HG02759 (cell line): ENCODE measurements around the gene PPP1CB.

Experiments
- ATAC-seq: cut with Tn5 transposase; IDR thresholded peaks from one replicate; pipeline ENCODE4 v1.9.1; 2021; ENCODE audit warnings: mild to moderate bottlenecking, moderate library complexity; ENCODE audit not compliant: unreplicated experiment

PPP1CB gene

DNA sequence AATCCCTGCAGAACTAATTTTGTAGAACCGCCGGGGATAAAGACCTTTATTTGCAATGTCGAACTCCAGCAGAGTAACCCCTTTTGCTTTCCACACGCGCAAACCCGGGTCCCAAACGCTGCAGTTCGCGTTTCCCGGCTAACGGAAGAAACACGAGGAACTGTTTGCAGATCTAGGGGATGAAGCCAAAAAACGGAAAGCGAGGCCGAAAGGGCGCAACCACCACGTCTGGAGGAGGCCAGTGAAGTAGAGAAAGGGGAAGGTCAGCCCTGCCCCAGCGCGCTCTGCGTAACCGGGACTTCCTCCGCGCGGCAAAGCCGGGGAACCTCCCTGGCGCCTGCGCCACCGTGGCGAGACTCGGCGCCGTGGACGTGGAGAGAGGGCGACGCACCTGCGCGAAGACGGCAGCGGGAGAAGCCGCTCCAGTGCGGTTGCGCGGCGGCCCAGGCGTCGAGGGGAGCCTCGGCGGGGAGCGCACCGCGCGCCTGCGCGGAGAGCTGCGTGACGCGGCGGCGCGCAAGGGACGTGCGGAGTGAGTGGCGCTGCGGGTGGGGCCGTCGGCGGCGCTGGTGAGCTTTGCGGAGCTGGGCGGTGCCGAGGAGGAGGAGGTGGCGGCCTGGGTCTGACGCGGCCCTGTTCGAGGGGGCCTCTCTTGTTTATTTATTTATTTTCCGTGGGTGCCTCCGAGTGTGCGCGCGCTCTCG lies at the start of gene PPP1CB:
Gene PPP1CB, plus strand, starts transcription at position 579 of the 704 bp plus-strand sequence. CDS start 295 bp downstream, outside the sequence.
- ATAC-seq: peak; percentile 89

GRCh38 chr2:28702415-28702861 lies 49.2 kb upstream of the PPP1CB start:
- no peak for ATAC-seq

- ATAC-seq: no peak
These were observed 48.8 kb upstream of the PPP1CB start for GRCh38 chr2:28702878-28703277.

DNA sequence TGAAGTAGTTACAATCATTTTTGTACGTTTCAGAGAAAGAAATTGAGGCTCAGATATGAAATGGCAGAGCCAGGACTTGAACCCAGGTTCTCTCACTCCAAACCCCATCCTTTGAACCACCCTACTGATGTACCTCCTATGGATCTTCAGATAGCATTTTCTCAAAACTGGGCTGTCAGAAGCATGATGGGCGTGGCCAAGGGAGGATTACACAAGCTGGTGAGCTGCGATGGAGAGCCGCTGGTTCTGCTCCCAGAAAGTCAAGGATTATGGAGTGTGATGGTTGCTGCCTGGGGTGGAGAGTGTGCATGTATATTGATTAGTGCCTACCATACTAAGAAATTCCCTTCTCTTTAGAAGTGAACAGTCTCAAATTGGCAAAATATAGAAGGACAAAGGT lies 47.0 kb upstream of the PPP1CB start:
- ATAC-seq: no peak

DNA sequence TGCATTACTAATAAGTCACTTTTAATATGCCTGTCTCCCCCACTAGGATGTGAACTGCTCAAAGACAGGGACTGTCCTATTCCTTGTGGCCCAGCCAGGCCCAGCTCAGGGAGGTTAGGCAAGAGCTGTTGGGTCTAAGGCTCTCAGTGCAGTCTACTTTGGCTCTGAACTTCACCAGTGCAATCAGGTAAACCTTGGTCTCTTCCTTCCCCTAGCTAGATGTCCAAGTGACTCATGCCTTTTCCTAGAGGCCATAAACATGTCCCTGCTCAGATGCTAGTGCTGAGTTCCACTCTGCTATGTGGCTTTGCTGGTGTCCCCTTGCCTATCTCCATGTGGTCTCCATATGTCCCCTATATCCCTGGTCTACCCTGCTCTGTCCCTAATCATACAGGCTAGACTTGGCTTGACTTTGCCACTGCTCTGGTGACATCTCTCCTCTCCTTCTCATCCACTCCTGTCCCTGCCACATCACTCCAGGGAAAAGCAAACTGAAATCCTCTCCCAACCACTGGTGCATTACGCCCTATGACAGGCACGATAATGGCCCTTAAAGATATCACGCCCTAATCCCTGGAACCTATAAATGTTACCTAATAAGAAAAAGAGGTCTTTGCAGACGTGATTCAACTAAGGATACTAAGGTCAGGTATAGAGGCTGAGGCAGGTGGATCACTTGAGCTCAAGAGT lies 45.7 kb upstream of the PPP1CB start:
- no peak for ATAC-seq

GRCh38 chr2:28707592-28707991 lies 44.0 kb upstream of the PPP1CB start:
- ATAC-seq: no peak

- no peak for ATAC-seq
These were observed 42.5 kb upstream of the PPP1CB start for GRCh38 chr2:28709101-28709500.

DNA sequence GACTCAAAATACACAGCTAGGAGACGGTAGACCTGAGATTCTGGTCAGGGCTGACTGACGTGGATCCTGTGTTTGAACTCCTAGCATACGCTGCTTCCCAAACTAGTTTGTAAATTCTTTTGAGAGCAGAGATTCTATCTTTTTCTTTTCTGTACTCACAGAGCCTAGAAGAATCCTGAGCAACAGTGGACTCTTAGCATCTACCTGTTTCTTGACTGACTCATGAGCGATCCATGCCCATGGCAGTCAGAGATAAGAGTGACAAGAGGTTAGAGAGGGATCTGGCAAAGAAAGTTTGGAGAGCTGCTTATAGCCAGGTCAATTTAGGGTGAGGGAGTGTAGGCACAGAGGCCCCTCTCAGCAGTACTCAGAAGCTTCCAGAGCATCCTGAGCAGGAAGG lies 41.1 kb upstream of the PPP1CB start:
- no peak for ATAC-seq

DNA sequence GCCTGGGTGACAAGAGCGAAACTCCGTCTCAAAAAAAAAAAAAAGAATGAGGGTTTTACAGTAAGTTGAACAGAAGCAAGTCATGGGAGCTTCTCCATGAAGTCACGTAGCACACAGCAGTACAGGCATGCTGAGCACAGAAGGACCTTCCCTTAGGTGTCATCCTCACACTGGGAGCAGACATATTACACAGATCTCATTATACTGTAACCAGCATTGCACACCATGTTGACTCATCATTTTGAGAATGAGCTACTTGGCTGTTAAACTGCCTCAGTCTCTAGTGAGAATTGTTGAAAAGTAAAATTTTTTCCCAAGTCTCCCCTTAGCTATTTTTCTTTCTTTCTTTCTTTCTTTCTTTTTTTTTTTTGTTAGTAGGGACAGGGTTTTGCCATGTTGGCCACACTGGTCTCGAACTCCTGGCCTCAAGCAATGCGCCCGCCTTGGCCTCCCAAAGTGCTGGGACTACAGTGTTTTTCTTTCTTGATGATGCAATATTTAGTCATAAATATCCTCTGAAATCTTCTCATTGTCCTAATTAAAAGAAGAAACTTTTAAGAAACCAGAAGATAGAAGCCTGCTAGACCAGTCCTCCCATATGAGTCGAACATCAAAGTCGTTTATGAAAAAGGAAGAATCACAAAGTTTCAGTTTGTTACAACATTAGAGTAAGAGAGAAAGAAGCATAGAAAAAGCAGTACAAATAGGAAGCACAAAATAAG lies 37.9 kb upstream of the PPP1CB start:
- no peak for ATAC-seq

GRCh38 chr2:28716265-28716865 lies 35.3 kb upstream of the PPP1CB start:
- ATAC-seq: no peak

- no peak for ATAC-seq
These were observed 34.3 kb upstream of the PPP1CB start for GRCh38 chr2:28717339-28717758.

DNA sequence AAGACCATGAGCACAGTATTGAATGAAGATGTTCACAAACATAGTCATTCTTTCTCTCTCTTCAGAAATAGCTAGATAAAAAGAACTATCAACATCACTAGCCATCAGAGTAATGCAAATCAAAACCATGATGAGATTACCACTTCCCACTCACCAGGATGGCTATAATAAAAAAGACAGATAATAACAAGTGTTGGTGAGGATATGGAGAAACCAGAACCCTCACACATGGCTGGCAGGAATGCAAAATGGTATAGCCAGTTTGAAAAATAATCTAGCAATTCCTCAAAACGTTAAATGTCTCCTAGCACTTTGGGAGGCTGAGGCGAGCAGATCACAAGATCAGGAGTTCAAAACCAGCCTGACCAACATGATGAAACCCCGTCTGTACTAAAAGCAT lies 31.3 kb upstream of the PPP1CB start:
- no peak for ATAC-seq

GRCh38 chr2:28721601-28722191 lies 29.9 kb upstream of the PPP1CB start:
- ATAC-seq: no peak

DNA sequence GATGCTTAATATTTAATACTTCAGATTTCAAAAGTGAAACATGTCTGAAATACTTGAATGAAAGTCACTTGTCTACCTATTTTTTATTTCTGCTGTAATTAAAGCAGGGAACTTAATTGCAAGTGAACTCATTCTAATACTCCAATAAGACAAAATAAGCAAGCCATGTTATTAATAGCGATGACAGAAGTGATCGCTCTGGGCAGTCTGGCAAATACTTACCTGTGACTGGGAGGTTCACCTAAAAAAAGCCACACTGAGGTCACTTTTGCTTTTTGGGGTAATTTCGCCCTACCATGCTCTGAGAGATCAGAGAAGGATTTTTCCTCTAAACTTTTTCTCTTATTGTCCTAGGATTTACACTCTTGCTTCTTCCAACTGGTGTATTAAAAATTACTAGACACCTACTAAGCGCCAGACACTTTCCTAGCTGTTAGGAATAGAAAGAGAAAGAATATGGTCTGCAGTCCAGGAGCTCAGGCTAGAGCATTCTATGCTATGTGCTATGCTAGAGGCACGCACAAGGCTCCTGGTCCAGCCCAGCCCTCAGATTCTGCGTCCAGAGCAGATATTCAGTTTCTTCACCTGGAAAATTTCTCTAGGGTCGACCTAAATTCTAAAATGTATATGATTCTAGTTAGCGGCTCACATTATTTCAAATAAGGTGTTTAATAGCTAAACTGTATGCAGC lies 26.5 kb upstream of the PPP1CB start:
- no peak for ATAC-seq

DNA sequence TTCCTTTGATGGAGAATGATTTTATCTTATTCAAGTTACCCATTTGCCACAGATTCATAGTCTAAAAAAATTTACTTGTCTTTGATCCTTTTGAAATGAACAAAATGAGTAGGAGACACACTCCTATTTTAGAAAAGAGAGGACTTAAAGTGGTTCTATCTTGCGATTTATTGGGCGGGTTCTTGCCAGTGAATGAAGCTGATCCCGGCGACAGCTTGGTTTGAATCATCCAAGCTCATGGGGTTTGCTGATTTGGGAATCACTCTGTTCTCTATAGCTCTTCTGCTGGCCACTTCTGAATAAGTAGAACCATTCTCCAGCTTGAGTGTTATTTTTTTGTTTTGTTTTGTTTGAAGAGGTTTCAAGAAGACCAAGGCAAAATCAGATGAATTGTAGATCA lies 25.5 kb upstream of the PPP1CB start:
- no peak for ATAC-seq

DNA sequence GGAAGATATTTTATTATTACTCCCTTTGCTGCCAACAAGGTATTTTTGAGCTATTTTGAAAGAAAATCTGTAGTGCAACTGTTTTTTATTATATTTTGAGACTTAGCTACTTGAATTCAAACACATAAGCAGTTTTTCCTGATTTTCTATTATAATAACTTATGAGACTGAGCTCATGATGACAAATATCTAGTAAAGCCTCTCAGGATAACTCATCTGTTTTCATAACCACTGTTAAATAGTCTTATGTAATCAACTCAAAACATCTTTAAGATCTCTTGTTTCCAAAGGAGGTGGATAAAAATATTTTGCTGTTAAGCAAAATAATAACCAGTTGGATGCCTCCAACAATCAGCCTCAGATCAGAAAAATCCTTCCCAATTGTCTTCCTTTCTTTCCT lies 21.9 kb upstream of the PPP1CB start:
- ATAC-seq: no peak

GRCh38 chr2:28730641-28731146 lies 20.9 kb upstream of the PPP1CB start:
- ATAC-seq: no peak

GRCh38 chr2:28735511-28735910 lies 16.1 kb upstream of the PPP1CB start:
- ATAC-seq: no peak

DNA sequence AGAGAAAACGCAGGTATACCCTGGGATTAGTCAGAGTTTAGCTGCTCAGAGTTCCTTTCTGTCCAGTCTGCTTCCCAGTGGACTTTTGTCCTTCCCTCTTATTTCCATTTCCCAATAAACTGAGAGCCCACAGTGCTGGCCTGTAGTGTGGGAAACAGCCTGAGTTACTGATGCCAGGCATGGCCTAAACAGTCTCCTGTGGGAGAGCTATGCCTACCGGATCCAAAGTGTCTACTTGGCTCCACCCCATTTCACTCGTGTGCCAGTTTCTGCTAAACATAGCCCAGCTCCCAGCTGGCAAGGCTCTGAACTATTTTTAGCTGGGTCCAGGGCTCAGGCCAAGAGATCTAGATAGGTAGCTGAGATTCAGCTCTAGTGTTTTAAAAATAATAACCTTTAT lies 15.6 kb upstream of the PPP1CB start:
- ATAC-seq: no peak

DNA sequence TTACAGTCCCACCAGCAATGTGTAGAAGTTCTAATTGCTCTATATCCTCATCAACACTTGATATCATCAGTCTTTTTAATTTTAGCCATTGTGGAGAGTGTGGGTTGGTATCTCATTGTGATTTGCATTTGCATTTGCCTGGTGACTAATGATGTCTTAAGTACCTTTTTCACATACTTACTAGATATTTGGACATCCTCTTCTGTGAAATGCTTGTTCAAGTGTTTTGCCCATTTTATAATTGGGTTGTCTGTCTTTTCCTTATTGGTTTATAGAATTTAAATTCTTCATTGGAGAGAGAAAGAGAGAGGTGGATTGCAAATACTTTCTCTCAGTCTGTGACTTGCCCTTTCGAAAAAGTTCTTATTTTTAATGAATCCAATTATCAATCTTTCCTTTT lies 14.0 kb upstream of the PPP1CB start:
- ATAC-seq: no peak
